CD4-positive, alpha-beta T cell treated with Interleukin-17A for 1 hour (primary cell): ENCODE results near the gene OR6K3.

ENCODE experiments used
- DNase-seq: peaks from one replicate; pipeline ENCODE4 v3.0.0-alpha.2; 2020

The OR6K3 gene

GRCh38 chr1:158686111-158687009, 34.2 kb downstream of the OR6K3 start, which contains the start of gene SPTA1:
Gene SPTA1 (minus strand): TSS chr1:158686715. CDS start chr1:158686517, 198 bp downstream.
- DNase-seq: no peak

GRCh38 chr1:158685085-158685484, 35.4 kb downstream of the OR6K3 start:
- no peak for DNase-seq

GRCh38 chr1:158681606-158682005, 38.9 kb downstream of the OR6K3 start:
- DNase-seq: no peak

GRCh38 chr1:158679289-158679688, 41.2 kb downstream of the OR6K3 start:
- no peak for DNase-seq

GRCh38 chr1:158675563-158676323, 44.8 kb downstream of the OR6K3 start:
- DNase-seq: no peak

GRCh38 chr1:158674302-158674701, 46.2 kb downstream of the OR6K3 start:
- DNase-seq: no peak
